Nucleus accumbens (tissue), 56 donors: ENCODE results near the gene HARS1.
"Not testable (repeated sequence)": the region's sequence is repeated elsewhere in the genome, so short reads cannot be mapped to it uniquely, and the experiment has no call there.

Source experiments
- DNase-seq, 56 donors: peaks; one replicate each; lab custom pipeline; 2025; lab: John Stamatoyannopoulos, UW

The HARS1 gene, protein sequence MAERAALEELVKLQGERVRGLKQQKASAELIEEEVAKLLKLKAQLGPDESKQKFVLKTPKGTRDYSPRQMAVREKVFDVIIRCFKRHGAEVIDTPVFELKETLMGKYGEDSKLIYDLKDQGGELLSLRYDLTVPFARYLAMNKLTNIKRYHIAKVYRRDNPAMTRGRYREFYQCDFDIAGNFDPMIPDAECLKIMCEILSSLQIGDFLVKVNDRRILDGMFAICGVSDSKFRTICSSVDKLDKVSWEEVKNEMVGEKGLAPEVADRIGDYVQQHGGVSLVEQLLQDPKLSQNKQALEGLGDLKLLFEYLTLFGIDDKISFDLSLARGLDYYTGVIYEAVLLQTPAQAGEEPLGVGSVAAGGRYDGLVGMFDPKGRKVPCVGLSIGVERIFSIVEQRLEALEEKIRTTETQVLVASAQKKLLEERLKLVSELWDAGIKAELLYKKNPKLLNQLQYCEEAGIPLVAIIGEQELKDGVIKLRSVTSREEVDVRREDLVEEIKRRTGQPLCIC

DNA sequence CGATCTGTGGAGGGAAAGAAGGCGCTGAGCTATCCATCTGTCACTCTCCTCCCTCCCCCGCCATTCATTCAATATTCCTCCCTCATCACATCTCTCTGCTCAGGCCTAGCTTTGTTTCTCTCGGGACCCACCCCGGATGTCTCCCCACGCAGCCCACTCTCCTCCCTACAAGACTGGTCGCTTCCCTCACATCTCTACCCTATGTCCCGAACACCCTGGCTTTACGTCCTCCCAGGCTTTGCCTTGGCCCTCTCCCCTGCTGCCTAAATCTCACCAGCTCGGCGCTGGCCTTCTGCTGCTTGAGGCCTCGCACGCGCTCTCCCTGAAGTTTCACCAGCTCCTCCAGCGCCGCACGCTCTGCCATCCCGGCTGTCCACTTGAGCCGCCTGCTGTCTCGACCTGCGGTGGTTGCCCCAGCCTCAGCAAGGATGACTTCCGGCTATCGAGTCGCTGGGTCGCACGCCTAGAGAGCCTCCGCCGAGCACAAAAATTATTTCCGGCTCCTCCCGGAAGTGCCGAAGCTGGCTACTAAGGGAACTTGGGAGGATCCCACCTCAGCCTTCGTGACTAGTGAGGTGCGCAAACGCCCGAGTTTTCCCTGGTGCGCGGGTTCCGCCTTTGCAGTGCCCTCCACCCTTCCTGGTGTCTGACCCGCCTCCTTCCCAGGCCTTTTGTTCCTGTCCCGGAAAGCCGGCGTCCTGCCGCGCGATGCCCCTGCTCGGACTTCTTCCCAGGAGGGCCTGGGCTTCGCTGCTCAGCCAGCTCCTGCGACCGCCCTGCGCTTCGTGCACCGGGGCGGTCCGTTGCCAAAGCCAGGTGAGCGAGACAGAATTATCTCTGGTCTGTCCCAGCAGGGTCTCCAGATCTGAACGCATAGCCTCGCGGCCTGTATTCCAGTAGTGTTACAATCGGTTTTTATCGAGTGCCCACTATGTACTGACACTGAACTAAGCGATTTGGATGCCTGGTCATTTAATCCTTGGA, at the start of gene HARS1, which contains the start of gene HARS2:
HARS1 (minus strand) TSS at position 430 of the 984 bp plus-strand sequence; CDS start at position 364, 66 bp downstream.
HARS2 (plus strand) TSS at position 515 of the 984 bp plus-strand sequence; CDS start at position 709, 194 bp downstream.
- DNase-seq, result peak; percentile 47 to 96 (median 85)

DNA sequence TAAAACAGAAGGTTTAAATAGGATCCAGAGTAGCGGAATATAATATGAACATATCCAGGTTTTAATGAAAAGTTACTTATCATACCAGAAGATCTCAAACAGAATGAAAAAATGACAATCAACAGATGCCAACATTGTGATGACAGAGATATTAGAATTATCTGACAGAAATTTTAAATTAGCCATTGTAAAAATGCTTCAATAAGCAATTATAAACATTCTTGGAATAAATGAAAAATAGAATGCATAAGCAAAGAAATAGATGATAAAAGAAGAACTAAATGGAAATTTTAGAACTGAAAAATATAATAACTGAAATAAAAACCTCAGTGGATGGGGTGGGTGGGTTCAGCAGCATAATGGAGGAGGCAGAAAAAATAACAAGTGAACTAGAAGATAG, 46.3 kb upstream of the HARS1 start:
- DNase-seq, result no peak

DNA sequence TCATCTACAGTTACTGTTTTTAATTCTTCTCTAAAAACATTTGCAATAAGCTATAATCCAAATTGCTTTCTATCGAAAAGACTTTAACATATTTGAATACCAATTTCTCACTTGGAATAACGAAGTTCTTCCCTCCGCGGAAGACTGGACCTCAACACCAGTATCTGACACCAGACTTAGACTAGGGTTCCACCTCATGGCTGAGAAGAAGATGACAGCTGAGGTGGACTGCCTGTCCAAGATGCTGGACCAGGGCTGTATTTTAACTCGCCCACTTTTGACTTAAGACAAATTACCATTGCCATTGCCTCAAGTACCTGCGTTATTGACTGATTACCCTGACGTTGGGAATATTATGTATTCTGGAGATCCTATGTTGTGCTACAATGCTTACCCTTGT, 43.2 kb upstream of the HARS1 start:
- DNase-seq, result no peak

DNA sequence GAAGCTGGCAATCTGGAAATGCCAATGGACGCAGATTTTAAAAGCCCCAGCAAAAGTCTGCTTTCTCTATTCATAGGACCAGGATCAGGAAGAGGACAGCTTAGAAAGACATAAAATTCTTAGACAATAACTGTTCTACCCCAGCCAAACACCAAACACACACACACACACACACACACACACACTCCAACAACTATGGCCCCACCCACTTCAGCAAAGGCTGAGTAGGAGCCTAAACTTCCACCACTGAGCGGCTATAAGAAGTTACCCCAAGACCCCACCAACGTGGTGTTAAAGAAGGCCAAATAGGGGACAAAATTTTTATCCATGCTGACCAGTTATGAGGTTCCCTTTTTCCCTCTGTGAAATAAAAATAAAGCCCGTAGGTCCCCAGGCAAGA, 41.9 kb upstream of the HARS1 start:
- DNase-seq, result no peak

DNA sequence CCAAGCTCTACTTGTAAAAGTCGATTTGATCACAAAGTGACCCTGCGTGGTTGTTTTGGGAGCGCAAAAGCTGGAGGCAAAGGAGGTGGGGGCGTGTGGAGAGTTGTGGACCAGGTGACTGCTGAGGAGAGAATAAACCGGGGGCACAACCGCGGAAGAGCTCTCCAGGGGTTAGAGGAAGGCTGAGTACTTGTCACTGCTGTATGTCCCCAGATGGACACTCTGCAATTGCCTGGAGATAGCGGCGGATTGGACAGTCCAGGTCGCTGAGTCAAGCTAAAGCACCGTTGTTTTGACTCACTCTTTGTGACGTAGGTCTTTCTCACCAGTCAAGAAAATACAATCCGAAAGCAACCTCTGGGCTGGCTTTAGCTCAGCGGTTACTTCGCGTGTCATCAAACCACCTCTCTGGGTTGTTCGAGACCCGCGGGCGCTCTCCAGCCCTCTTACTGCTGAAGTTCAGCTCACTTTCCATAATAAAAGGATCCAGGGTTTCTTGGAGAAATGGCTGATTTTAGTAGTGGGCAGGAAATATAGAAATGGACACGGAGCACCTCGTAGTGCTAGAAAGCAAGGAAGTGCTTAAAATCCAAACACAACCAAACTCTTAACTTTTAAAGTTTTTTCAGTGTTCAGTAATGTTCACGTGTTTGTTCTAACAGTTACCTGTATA, 34.8 kb upstream of the HARS1 start:
- peak in 6 of 56 donors; percentile 3 to 34 (median 7) for DNase-seq

DNA sequence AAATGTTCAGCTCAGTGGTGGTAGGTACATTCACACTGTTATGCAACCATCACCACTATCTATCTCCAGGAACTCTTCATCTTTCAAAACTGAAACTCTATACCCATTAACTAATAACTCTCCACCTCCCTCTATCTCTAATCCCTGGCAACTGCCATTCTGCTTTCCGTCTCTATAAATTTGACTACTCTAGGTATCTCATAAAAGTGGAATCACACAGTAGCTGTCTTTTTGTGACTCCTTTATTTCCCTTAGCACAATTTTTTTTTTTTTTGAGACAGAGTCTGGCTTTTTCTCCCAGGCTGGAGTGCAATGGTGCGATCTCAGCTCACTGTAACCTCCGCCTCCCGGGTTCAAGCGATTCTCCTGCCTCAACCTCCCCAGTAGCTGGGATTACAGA, 30.2 kb upstream of the HARS1 start:
- DNase-seq, result not testable (repeated sequence)

DNA sequence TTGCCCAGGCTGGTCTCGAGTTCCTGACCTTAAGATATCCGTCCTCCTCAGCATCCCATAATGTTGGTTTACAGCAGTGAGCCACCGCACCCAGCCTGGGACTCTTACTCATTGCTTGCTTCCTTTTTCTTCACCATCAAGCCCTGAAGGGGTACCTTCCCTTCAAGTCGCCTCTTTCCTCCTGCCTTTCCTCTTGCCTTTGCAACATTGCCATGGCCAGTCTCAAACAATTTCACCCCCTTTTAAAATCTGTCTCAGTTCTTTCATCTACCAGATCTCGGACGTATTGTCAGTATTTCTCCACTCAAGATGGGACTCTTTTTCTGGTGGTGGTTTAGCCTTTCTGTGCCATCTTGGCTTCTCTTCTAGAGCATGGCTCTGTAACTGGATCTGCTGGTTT, 29.6 kb upstream of the HARS1 start:
- not testable (repeated sequence) for DNase-seq

DNA sequence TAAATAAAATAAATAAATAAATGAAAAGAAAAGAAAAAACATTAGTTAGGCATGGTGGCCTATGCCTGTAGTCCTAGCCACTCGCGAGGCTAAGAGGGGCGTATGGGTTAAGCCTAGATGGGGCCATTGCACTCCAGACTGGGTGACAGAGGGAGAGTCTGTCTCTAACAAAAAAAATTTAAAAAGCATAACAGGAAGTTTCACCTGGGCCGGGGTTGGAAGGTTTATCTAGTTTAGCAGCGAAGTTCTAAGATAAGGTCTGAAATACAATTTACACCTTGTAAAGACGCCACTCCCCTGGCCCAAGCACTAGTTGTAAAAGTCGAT, 27.1 kb upstream of the HARS1 start:
- no peak for DNase-seq

DNA sequence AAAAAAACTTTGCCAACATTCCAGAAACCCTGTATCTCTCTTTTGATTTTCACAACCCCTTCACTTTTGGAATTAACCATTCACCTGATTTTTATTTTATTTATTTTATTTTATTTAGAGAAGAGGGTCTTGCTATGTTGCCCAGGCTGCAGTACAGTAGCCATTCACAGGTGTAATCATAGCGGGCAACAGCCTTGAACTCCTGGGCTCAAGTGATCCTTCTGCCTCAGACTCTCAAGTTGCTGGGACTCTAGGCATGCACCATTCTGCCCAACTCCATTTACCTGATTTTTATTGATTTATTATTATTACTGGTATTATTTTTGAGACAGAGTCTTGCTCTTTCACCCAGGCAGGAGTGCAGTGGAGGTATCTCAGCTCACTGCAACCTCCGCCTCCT, 25.1 kb upstream of the HARS1 start:
- DNase-seq, result not testable (repeated sequence)

DNA sequence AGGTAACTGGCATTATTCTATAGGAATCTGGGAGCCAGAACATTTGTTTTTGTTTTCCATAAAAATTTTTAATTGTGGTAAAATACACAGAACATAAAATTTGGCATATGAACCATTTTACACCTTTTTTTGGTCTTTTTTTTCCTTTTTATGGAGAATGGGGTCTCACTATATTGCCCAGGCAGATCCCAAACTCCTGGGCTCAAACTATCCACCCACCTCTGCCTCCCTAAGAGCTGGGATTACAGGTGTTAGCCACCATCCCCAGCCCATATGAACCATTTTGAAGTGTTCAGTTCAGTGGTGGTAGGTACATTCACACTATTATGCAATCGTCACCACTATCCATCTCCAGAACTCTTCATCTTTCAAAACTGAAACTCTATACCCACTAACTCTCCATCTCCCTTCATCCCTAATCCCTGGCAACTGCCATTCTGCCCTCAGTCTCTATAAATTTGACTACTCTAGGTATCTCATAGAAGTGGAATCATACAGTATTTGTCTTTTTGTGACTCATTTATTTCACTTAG, 22.5 kb upstream of the HARS1 start:
- DNase-seq, result no peak

DNA sequence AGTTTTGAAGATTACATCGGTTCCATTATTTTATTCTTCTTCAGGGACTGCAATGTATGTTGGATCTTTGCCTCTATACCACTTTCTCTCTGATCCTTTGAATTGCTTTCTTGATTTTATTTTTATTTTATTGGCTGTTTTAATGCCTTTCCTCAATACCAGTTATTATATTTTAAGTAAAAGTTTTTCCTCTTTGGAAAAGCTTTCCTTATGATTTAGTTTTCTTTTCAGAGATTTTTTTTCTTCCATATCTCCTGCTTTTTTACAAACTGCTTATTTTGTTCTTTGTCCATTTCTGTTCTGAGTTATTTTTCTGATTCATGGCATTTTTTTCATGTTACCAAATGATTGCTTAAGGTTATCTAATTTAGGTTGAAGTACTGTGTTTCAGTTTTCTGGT, 20.6 kb upstream of the HARS1 start:
- DNase-seq, result no peak

DNA sequence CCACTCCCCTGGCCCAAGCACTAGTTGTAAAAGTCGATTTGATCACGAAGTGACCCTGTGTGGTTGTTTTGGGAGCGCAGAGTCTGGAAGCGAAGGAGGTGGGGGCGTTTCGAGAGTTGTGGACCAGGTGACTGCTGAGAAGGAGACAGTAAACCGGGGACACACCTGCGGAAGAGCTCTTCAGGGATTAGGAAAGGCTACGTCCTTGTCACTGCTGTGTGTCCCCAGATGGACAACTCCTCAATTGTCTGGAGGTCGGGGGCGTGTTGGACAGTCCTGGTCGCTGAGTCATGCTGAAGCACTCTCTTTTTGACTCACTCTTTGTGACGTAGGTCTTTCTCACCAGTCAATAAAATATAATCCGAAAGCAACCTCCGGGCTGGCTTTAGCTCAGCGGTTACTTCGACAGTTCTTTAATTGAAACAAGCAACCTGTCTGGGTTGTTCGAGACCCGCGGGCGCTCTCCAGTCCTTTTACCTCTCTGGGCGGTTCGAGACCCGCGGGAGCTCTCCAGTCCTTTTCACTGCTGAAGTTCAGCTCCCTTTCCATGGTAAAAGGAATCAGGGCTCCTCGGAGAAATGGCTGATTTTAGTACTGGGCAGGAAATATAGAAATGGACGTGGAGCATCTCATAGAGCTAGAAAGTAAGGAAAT, 19.9 kb upstream of the HARS1 start:
- DNase-seq, result peak in 52 of 56 donors; percentile 8 to 94 (median 50)

DNA sequence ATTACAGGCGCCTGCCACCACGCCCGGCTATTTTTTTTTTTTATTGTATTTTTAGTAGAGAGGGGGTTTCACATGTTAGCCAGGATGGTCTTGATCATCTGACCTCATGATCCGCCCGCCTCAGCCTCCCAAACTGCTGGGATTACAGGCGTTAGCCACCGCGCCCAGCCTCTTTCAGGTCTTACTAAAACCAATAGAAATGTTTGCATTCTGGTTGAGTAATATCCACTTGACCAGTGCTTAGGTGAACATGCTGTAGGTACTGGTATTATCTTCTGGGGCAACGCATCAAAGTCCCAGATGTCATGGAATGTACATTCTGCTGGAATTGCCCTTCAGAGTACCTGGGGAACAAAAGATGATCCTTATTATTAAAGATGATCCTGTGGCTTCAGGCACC, 17.6 kb upstream of the HARS1 start:
- DNase-seq, result not testable (repeated sequence)

DNA sequence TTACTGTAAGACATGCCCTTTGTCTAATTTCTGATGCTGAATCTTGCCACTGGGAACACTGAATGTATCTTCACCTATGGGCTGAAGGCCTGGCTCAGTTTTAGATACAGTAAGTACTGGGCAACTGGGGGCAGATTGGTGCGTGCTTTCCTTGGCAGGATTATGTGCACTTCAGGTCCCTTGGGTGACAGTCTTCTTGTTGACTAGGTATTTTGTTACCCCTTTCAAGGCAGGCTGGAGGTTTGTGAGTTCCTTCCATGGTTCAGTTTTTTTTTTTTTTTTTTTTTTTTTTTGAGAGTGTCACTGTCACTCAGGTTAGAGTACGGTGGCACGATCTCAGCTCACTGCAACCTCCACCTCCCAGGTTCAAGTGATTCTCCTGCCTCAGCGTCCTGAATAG, 16.6 kb upstream of the HARS1 start:
- DNase-seq, result no peak

DNA sequence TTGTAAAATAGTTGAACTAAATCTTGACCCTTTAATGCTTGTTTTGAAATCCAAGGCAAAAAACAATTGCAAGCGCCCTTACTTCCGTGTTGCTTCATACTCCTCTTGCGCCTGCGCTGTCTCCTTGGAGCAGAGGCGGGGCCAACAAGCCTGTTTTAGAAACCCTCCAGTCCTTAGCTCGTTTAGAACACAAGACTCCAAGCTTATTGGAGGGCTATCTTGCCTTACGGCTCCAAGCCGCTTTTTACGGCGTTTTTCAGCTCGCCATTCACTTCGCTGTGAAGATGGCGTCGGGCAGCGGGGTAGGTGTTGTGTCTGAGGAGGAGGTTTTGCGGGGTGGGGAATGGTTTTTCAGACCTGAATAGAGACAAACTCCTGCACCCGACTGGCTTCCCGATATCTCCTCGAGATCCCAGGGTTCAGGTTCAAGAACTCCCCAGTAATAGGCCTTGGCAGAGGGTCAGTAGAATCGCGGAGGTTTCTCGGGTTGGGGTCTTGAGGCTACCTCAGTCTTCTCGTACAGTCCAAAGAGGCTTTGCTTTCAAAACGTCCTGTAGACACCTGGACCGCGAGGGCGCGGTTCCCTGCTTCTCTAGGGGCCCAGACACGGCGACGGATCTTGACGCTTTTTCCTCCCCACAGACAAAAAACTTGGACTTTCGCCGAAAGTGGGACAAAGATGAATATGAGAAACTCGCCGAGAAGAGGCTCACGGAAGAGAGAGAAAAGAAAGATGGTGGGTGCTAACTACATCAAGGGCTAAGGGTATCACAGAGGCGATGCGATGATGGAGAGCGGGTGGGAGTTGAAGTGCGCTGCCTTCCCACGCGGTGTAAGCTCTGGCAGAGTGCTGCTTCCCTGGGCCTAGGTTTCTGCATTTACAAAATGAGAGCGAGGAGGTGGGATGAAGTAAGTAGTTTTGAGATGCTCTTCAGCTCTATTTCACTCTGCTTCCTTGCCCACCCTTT, 9.3 kb upstream of the HARS1 start, which contains the start of gene ZMAT2:
ZMAT2 (plus strand) TSS at position 271 of the 968 bp plus-strand sequence; CDS start at position 285, 14 bp downstream.
- peak; percentile 69 to 98 (median 92) for DNase-seq

DNA sequence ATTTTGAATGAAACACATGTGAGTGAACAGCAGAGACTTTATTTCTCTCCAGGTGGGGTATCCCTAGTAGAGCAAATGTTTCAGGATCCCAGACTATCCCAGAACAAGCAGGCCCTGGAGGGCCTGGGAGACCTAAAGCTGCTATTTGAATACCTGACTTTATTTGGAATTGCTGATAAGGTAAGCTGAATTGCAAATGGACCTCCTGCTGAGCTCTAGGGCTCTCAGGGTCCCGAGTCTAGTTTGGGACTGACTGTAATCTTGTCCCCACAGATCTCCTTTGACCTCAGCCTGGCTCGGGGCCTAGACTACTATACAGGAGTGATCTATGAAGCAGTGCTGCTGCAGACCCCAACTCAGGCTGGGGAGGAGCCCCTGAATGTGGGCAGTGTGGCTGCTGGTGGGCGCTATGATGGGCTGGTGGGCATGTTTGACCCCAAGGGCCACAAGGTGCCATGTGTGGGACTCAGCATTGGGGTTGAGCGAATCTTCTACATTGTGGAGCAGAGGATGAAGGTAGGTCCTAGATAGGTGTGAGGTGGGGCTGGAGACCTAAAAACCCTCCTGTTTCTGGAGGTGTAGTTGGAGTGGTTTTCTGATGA, 5.8 kb upstream of the HARS1 start:
- no peak for DNase-seq

DNA sequence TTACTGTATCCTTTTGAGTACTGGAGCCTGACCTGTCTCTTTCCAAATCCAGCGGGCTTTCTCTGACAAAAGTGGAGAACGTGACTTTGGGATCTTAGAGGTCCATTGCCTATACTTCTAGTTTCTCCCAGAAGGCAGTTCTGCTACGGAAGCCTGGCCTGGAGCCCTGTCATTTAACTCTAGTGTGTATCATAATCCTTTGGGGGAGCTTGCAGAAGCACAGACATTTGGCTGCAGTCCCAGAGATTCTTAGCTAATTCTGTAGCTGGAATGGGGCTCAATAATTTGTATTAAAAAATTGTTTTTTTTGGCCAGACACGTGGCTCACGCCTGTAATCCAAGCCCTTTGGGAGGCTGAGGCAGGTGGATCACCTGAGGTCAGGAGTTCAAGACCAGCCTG, 3.1 kb upstream of the HARS1 start:
- no peak for DNase-seq

DNA sequence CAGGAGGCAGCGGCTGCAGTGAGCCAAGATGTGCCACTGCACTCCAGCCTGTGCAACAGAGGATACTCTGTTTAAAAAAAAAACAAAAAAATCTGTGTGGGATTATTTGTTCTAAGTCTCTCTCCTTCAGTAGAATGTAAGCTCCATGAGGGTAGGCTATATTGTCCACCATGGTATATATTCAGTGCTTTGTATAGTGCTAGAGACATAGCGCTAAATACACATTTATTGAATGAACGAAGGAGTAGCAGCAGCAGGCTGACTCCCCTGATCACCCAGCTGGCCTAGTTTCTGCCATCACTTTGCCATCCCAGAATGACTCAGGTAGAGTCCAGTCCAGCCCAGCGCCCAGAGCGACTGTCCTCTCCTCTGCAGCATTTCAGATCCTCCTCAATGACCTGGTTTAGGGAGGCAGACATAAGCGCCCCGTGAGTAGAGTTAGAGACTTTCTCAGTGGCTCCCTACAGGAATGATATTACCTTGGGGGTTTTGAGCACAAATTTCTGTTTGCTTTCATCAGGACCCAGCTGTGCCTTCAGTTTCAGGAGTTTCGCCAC, 716 bp downstream of the HARS1 start:
- no peak for DNase-seq
